Stimulated activated CD4-positive, alpha-beta T cell treated with anti-CD3 and anti-CD28 coated beads, Interleukin-1b, Interleukin-23, amount 100 ng/mL, for 4 hours (primary cell): ENCODE data around the gene HLA-B.
"Not testable (repeated sequence)": the region's sequence is repeated elsewhere in the genome, so short reads cannot be mapped to it uniquely, and the experiment has no call there.

Source experiments
- DNase-seq, 2 donors: peaks; one replicate each; pipeline ENCODE4 v3.0.0-alpha.2; 2020; ENCODE audit warnings: low read depth in 2 of 2

The HLA-B gene

DNA sequence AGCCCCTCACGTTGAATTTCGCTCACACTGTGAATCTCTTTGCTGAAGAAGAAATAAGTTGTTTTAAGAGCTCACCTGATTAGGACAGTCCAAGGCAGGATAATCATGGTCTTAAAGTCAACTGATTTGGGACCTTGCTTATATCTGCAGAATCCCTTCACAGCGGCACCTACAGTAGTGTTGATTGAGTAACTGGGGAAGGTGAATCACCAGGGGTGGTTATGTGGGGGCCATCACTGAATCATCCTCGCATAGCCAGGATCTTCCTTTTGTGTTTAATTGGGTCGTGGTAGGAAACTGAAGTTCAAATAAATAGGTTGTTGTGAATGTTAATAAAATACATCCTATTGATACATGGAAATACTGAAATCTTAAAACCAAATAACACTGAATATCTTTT, 26.2 kb upstream of the HLA-B start:
- DNase-seq = no peak

DNA sequence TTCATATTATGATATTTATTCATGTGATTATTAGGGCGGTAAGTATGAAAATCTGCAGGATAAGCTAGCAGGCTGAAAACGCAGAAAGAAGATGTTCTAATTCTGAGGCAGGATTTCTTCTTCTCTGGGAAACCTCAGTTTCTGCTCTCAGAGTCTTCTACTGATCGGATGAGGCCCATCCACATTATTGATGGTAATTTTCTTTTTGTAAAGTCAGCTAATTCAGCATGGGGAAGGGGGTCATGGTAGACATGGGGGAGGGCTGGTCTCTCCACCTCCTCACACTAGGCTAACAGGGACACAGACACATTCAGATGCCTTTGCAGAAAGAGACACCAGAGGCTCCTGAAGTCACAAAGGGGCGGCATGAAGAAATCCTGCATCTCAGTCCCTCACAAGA, 24.7 kb upstream of the HLA-B start:
- no peak for DNase-seq

DNA sequence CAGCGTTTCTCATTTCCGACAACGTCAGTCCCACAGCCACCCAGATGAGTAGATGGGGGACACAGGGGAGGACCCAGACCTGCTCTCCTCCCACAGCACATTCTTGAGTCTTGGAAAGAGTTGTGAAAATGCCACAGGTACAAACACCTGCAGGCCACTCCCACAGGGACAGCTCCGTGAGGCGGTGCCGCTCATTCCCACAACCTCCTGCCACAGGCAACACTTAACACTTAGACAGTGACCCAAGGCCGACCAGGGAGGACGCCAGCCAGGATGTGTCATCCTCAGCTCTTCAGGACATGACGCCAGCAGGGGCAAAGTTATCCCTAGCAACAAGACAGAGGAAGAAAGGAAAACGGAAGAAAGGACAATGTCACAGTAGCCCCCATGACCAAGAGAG, 22.9 kb upstream of the HLA-B start:
- DNase-seq = no peak

DNA sequence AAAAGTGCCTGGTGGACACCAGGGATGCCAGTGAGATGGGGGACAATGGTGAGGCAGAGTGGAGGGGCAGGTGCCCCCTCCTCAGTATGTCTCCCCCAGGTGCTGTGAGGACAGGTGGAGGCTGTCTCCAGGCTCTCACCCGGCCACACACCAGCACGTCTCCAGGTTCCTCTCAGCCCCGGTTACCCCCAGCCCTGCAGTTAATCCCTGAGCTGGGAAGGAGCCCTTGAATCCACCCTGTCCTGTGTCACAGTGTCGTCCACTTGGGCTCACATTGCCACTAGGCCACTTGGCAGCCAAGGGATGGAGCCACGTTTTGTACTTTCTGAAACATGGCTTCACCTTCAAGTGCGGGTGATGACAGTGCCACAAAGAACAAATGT, 21.7 kb upstream of the HLA-B start:
- DNase-seq = no peak

DNA sequence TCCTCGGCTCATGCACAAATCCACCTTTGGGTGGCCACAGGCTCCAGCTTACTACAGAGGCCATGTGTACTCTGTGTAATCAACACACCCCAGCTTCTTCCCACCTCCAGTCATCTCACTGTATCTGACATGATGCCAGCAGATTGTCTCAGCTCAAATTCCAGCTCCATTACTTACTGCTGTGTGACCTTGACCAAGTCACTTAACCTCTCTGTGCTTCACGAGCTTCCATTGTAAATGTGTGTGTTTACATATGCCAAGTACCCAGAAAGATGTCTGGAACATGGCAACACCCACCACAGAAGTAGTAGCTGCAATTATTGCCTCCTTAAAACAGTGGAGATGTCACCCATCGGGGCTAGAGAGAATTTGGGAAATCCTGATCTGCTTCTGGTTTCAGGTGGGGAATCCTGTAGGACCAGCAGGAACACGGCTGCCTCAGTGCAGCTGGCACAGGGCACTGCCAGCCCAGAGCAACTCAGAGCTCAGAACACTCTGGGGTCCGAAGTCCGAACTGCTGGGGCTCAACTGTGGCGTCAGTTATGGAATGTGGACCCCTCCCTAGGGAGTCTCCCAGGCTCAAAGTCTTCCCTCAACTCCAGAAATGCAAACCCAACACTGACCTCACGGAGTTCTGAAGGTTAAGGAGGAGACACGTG, 21.2 kb upstream of the HLA-B start:
- no peak for DNase-seq

DNA sequence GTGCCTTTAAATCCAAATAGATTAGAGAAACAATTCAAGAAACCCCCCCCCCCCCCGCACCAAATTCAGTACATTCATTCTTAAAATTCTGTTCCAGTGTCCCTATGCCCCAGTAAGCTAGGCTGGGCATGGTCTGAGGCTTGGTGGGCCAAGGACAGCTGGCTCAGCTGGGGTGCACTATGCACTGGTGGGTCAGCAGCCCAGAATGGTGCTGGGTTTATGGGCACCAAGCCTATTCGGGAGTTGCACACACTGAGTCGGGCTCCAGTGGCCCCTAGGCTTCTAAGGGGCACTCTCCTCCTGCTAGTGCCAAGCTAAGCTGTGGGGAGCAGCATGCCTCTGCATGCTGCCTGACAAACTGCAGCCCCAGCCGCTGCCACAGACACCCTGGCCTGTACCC, 20.1 kb upstream of the HLA-B start:
- DNase-seq = no peak

DNA sequence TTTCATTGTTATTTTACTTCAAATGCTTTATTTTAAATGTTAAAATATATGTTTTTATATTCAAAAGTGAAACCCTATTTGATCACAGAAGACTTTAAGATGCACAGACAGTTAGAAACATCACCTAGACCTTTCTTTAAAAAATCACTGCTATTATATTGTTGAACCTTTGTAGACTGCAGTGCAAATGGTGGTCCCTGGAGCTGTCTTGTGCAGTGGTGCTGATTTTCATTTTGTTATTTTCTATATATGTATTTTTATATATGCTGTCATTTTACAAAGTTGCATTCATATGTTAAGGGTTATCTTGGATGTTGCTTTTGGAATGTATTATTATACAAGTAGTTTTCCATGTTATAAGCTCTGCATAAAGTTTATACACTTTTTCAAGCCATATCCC, 18.7 kb upstream of the HLA-B start:
- no peak for DNase-seq

DNA sequence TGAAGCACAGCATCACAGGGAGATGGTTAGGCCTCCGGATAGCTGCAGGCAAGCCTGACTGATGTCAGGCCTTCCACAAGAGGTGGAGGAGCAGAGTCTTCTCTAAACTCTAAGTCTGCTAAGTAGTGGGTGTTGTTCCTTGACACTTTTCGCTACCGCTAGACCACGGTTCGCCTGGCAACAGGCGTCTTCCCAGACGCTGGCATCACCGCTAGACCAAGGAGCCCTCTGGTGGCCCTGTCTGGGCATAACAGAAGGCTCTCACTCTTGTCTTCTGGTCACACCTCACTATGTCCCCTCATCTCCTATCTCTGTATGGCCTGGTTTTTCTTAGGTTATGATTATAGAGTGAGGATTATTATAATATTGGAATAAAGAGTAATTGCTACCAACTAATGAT, 17.1 kb upstream of the HLA-B start:
- not testable (repeated sequence) for DNase-seq

DNA sequence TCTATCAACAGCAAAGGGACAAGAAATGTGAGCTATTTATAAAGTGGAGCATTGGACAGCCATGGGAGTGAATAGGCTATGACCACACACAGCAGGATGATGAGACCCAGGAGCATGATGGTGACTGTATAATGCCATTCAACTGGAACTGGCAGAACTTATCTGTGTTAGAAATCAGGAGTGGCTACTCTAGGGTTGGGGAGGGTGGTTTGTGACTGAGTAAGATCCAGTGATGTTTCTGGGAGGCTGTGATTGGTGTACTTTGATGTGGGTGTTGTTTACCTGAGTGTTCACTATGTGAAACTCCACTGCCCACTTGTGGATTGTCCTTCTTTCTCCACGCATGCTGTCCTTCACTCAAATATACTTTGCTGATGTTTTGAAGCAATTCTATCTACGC, 11.5 kb upstream of the HLA-B start:
- no peak for DNase-seq

DNA sequence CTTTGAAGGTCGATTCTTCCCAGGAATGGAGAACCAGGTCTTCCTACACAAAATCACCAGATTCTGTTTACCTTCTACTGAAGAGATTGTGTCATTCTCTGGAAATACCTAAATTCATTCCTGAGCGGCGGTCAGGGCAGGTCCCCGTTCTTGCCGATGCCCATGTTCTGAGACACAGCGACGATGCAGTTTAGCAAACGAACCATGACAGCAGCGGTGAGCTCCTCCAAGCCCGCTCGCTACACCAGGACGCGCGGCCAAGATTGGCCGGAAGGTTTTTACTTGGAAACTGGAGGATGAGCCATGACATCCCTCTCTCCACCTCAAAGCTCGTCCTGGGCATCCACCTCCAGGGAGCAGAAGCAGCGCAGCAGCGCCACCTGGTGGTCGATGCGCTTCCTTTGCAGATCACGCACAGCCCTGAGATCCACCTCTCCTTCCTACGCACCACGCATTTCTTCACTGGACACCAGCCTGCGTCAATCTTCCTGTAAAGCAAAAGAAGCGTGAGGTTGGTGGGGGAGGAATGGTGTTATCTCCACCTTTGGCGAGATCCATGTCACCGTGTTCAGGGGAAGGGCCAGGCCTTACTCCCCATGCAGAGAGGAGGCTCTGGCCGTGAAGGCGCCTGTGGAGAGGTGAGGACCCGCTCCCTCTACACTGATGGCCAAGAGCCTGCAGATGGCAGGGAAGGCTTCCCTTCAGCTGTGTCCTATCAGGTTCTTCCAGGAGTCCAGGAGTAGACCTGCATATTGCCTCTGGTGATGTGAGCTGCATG, 9.9 kb upstream of the HLA-B start:
- peak; percentile 83 to 91 for DNase-seq

DNA sequence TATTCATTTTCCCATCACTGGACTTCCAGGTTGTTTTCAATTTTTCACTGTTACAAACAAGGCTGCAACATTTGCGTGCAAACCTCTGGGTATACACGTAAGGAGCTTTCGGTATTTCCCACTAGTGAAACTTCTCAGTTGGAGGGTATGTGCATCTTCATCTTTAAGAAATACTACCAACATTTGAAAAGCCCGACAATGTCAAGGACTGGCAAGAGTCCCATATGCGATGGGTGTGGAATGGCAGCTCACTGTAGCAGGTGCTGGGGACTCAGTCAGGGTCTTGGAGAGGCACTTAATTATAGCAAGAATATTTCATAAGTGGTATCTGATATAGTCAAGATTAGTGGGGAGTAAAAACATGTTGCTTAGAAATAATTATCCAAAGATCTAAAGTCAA, 8.9 kb upstream of the HLA-B start:
- no peak for DNase-seq

DNA sequence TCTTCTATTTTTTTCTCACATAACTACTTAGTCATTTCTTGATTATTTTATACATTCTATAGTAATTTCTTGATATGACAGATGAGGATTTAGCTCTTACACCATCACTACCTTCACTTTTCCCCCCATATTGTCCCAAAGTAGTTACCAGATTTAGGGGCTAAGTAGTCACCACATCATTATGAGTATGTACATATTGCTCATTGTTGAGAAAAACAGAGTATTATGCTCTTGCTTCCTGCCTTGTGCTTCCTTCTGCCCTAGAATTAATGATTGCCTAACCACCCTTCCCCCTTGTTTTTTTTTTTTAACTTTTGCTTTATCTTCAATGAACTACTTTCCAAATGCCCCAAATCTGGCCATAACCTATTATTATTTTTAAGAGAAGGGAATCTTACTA, 6.8 kb upstream of the HLA-B start:
- no peak for DNase-seq

DNA sequence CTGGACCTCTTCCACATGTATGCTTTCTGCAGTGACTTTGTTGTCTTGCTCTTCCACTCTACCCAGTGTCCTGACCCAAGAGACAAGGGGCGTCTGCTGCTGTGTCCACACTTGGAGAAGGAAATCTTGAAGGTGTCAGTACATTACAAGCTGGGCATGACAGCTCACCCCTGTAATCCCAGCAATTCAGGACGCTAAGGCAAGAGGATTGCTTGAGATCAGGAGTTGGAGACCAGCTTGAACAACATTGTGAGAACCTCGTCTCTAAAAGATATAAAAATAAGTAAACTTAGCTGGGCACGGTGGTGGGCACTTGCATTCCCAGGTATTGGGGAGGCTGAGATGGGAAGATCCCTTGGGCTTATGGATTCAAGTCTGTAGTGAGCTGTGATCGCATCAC, 5.8 kb upstream of the HLA-B start:
- no peak for DNase-seq

DNA sequence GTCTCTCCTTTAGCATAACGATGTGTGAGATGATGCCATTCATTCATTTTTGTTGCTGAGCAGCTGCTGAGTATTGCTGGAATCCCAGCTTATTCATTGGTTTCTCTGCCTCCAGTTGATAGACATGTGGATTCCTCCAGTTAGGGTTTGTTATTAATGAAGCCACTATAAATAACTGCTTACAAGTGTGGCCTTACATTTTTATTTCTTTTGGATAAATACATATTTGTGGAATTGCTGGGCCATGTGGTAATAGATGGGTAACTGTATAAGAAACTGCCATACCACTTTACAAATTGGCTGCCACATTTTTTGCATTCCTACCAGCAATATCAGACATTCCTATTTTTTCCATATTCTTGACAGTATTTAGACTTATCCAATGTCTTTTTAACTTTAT, 2.6 kb upstream of the HLA-B start:
- DNase-seq = no peak

DNA sequence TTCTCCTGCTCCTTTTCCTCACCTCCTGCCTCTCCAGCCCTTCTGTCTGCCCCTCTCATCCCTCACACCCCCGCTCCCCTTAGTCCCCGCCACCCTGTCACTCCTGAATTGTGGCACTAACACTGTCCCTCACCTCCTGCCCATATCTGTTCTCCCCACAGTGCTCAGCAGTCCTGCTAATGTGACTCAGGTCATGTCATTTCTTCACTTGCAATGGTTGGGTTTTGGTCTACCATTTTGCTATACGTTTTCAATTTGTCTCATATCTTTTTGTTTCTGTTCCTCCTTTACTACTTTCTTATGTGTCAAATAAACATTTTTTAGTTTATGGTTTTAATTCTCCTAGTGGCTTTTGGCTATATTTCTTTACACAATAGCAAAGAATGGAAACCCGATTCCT, 1.3 kb upstream of the HLA-B start:
- no peak for DNase-seq

DNA sequence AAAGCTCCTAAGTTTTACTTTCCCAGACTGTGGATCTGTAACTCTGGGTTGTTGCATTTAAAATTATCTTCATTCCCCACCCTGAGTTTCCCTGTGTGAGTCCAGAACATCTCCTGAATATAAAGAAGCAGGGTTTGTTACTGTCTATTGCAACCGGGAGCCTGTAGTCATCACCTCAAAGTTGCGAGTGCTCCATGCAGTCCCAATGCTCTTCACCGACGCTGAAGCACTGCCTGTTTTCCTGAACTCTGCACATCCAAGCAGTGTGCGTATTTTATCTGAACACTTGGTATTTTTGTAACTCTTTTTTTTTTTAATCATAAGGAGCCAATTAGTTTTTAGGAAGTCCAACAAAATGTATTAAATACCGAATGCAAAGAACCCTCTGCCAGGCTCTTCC, 907 bp upstream of the HLA-B start:
- DNase-seq = no peak

DNA sequence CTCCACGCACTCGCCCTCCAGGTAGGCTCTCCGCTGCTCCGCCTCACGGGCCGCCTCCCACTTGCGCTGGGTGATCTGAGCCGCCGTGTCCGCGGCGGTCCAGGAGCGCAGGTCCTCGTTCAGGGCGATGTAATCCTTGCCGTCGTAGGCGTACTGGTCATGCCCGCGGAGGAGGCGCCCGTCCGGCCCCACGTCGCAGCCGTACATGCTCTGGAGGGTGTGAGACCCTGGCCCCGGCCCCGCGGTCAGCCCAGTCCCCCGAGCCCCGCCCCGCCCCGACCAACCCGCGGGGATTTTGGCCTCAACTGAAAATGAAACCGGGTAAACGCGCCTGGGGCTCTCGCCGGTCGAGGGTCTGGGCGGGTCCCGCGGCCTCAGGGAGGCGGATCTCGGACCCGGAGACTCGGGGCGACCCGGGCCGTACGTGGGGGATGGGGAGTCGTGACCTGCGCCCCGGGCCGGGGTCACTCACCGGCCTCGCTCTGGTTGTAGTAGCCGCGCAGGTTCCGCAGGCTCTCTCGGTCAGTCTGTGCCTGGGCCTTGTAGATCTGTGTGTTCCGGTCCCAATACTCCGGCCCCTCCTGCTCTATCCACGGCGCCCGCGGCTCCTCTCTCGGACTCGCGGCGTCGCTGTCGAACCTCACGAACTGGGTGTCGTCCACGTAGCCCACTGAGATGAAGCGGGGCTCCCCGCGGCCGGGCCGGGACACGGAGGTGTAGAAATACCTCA, 598 bp downstream of the HLA-B start:
- DNase-seq = peak in 1 of 2 donors; percentile 41

DNA sequence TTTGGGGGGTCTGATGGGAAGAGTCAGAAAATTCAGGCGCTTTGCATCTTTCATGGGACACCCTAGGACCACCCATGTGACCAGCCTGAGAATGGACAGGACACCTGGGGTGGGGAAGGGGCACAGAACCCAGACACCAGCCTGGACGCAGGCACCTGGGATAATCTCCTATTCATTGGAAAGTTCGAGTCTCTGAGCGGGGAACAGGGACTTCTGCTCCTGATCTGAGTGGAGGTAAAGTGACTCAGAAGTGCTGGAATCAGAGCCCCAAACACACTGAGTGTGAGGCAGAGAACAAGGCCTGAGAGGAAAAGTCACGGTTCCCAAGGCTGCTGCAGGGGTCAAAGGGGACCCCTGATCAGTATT, 1.4 kb downstream of the HLA-B start:
- no peak for DNase-seq

DNA sequence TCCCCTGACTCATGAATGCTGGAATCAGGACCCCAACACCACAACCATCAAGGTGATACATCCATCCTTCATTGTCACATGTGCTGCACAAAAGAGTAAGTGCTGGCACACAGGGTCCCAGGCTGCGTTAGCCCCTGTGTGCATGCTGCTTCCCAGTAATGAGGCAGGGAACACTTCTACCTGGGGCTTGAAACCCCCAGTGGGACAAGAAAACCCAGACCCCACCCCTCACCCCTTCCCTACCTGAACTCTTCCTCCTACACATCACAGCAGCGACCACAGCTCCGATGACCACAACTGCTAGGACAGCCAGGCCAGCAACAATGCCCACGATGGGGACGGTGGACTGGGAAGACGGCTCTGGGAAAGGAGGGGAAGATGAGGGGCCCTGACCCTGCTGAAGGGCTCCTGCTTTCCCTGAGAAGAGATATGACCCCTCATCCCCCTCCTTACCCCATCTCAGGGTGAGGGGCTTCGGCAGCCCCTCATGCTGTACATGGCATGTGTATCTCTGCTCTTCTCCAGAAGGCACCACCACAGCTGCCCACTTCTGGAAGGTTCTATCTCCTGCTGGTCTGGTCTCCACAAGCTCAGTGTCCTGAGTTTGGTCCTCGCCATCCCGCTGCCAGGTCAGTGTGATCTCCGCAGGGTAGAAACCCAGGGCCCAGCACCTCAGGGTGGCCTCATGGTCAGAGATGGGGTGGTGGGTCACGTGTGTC, 2.0 kb downstream of the HLA-B start:
- no peak for DNase-seq

DNA sequence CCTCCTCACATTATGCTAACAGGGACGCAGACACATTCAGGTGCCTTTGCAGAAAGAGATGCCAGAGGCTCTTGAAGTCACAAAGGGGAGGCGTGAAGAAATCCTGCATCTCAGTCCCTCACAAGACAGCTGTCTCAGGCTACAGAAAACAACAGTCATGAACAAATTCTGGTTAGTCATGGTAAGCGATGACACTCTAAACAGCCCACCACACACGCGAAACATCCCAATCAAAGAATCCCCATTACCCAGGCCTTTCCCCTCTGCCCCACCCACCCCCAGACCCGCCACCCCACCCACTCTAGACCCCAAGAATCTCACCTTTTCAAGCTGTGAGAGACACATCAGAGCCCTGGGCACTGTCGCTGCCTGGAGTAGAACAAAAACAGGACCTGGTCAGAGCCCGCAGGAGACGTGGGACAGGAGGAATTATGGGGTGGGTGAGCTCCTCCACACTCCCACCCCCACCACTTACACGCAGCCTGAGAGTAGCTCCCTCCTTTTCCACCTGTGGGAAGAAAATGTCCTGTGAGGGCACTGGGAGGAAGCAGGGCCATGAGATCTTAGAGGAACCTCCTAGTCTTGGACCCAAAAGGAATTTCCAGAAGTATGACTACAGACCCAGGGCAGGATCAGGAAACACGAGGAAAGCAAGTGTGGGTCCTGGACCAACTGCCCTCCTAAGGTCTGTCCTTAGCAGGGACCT, 2.7 kb downstream of the HLA-B start:
- no peak for DNase-seq

DNA sequence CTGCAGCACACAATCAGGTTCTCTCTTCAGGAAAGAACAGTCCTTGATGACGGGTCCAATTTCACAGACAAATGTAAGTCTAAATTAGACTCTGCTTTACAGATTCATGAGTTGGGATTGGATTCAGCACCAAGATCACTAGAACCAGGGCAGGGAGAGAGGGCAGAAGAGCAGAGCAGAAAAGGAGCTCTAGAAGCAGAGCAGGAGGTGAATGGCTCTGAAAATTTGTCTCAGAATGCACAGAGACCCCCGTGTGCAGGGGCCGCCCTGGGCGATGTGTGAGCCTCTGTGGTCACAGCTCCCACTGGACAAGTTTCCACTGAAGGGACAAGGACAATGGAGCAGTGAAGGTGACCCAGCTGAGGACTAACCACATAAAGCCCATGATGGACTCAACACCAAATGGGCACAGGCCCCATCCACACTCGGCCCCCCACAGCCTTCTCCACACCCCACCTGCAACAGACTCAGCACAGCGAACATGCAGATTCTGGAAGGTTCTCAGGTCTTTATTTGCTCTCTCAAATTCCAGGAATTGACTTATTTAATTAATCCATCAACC, 3.5 kb downstream of the HLA-B start:
- DNase-seq = no peak
